Right renal cortex interstitium (tissue), 3 donors: Measurements from ENCODE around the gene FRYL. TPM values are rescaled to one million over a fixed set of nuclear protein-coding genes. Genes with fewer than 3 reads are reported as not detected.
"Not testable (repeated sequence)": the region's sequence is repeated elsewhere in the genome, so short reads cannot be mapped to it uniquely, and the experiment has no call there.

ENCODE experiments used
- DNase-seq, 3 donors: peaks; one replicate each; pipeline ENCODE4 v3.0.0-alpha.2; 2013; ENCODE audit warnings: low read depth in 3 of 3, low spot score in 2 of 3
- polyA plus RNA-seq, 3 donors: library from polyadenylated mRNA; unstranded; fragments of 120-200 nt; gene quantifications; one replicate each; pipeline ENCODE4 v1.2.1, GENCODE V29; 2013; ENCODE audit not compliant: insufficient read length in 3 of 3

FRYL gene
- polyA plus RNA-seq, 3 donors: 43.2 to 52.5 (median 45.4) TPM

DNA sequence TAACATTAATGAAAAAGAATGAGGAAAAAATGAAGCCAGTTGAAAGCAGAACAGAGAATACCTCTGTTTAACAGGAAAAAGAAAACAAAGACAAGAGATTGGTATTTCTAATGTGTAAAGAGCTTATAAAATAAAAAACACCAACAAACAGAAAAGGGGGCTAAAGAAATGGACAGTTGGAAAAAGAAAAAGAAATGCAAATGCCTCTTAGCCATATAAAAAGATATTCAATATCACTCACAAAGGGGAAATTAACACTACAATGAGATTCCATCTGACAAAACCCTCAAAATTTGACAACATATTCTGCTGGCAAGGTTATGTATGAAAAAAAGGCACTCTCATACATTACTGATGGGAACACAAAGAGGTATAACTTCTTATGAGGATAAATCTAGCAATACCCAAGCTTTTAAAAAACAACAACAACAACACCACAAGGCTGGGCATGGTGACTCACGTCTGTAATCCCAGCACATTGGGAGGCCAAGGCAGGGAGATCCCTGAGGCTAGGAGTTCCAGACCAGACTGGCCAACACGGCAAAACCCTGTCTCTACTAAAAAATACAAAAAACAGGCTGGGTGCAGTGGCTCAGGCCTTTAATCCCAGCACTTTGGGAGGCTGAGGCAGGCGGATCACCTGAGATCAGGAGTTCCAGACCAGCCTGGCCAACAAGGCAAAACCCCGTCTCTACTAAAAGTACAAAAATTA, 75.8 kb downstream of the FRYL start:
- no peak for DNase-seq

DNA sequence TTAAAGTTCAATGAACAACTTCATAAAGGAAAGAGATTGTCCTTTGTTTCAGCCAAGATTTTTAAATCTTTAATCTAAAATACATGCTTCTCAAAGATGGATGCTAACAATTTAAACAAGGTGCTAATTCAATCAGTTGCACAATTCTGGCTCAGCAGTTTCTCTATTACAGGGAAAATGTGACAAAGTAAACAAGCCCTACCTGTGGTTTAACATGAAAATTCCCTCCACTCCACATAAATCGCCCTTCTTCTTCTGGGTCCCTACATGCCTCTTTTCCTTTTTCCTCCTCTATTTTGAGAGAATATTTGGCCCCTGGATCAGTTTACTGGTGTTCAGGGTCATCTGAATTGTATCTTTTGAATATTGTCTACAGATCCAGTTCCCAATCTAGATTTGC, 80.6 kb downstream of the FRYL start:
- no peak for DNase-seq

DNA sequence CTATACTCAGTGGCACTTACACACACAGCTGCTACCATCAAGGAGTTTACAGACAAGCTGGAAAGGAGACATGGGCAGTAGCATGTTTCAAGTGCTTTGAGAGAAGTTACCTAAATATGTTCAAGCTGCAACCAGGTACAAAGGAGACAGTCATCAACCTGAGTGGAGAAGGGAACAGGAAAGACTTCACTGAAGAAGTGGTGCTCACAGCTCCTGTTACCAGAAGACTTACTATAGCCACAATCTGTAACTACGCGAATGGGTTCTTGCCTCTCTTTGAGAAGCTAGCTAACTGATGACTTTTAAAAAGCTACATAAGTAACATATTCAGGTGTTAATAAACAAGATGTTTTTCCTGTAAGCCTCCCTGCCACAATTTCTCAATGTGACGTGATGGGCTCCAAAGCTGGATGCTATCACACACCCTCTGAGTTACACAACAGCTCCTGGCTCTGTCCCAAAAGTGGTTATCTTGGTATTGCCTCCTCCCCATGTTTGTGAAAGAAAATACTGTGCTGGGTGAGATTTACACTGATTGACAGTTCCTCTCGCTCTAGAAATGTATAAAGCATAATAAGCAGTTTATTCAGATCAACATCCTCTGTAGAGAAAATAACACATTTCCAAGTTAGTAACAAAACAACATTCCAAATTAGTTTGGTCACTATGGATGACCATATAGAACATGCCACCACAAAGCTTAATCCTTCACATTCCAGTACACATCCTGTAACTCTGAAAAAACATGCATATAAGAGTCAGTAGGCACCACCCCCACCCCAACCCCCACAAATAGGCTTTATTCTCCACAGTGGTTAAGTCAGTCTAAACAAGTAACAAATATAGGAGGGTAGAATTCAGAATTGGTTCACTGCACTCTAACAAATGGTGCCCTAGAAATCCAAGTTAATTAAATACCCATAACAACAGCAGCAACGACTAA, 81.8 kb downstream of the FRYL start:
- DNase-seq: no peak

DNA sequence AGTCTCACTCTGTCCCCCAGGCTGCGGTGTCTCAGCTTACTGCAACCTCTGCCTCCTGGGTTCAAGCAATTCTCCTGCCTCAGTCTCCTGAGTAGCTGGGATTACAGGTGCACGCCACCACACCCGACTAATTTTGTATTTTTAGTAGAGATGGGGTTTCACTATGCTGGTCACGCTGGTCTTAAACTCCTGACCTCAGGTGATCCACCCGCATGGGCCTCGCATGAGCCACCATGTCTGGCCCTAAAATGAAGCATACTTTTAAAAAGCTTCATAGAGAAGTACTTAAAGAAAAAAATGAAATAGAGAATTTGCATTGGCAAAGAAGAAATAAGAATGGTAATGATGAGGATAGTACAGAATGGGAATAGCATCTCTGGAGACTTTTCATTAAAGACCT, 82.6 kb downstream of the FRYL start:
- DNase-seq: not testable (repeated sequence)

DNA sequence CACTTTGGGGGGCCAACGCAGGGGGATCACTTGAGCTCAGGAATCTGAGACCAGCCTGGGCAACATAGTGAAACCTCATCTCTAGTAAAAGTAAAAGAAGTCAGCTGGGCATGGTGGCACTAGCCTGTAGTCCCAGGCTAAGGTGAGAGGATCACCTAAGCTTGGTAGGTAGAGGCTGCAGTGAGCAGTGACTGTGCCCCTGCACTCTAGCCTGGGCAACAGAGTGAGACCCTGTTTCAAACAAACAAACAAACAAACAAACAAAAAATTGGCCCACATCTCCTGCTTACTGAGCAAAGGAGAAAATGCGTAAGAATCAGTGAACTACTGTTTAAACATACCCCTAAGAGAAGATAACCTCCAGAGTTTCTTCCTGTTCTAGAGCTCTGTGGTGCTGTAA, 85.3 kb downstream of the FRYL start:
- no peak for DNase-seq

- no peak for DNase-seq
These were observed 86.1 kb downstream of the FRYL start for GRCh38 chr4:48693856-48694574.

DNA sequence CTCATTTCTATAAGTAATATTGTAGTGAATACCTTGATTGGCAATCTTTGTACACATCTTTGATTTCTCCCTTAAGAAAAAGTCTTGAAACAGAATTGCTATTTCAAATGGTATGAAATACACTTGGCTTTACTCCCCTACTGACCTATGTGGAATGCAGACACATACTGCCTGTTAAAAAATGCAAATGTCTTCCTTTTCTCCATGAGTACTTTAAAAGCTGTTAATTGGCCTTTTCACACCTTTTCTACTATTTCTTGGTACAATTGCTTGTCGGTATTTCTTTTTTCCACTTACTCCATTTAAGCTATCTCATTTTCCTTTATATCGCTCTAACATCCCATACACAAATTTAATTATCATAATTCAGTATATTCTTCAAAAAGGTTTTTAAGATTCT, 87.2 kb downstream of the FRYL start:
- no peak for DNase-seq

GRCh38 chr4:48692044-48692443, 88.0 kb downstream of the FRYL start:
- DNase-seq: no peak

- no peak for DNase-seq
These were observed 91.1 kb downstream of the FRYL start for GRCh38 chr4:48688953-48689352.

GRCh38 chr4:48687313-48688051, 92.6 kb downstream of the FRYL start:
- DNase-seq: no peak

GRCh38 chr4:48686369-48686768, 93.7 kb downstream of the FRYL start:
- no peak for DNase-seq

- DNase-seq: no peak
These were observed 96.1 kb downstream of the FRYL start for GRCh38 chr4:48683784-48684666.

DNA sequence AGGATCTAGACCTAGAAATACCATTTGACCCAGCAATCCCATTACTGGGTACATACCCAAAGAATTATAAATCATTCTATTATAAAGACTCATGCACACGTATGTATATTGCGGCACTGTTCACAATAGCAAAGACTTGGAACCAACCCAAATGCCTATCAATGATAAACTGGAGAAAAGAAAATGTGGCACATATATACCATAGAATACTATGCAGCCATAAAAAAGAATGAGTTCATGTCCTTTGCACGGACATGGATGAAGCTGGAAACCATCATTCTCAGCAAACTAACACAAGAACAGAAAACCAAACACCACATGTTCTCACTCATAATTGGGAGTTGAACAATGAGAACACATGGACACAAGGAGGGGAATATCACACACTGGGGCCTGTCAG, 97.2 kb downstream of the FRYL start:
- not testable (repeated sequence) for DNase-seq

DNA sequence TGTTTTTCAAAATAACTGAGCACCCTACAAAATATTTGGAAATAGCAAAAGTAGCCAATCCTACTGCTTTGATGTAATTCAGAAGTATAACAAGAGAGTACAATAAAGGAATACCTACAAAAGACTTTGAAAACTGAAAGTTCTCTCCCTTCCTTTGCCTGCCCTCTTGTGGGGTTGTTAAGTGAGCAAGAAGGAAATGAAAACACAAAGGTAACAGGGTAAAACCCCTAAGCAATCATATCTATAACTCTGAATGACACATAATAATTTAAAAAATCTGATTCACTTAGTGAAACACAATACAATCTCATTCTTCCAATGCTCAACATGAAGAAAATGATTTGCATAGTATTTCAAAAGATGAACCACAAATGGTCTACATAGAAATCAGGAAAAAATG, 98.2 kb downstream of the FRYL start:
- DNase-seq: no peak

DNA sequence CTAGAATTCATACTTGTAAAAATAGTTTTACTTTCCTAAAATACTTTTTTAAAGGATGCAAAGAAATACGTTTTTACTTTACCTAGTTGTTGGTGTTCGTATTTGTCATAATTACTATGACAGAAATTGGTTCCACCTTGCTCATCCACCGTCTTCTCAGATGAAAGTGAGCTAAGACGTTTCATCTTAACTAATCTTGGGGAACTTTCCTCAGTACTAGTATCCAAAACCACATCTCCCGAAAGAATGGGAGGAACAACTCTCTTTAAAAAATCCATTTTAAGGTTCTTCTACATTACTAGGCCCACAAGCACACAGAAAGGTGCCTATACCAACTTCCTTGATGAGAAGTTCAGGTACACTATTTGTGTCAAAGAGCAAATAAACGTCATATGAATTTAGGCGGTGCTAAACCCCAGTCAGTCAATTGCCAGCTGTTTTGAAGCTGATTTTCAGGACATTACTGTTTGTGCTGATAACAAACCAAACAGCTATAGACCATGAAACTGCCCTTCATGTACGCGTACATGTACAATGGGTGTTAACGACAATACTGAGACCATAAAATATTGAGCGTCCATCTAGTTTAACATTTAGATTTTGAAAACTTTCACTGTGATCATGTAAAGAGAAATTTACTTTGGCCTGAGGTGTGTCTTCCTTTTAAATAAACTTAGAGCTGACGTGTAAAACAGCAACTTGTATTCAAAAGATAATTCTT, 99.1 kb downstream of the FRYL start:
- no peak for DNase-seq

- DNase-seq: no peak
These were observed 106.5 kb downstream of the FRYL start for GRCh38 chr4:48673537-48673936.

GRCh38 chr4:48670587-48670986, 109.5 kb downstream of the FRYL start:
- DNase-seq: no peak

GRCh38 chr4:48669086-48669485, 111.0 kb downstream of the FRYL start:
- DNase-seq: no peak
